Heart right ventricle (tissue), 16 donors: Measurements from ENCODE around the gene C16orf54. TPM values are rescaled to one million over a fixed set of nuclear protein-coding genes. Genes with fewer than 3 reads are reported as not detected.
A peak's percentile ranks its signal among the peaks of the same experiment; 100 is the strongest.
"Not testable (repeated sequence)": the region's sequence is repeated elsewhere in the genome, so short reads cannot be mapped to it uniquely, and the experiment has no call there.

ENCODE experiments used
- ATAC-seq, 8 donors: fragments of 200-7000 bp; cut with Tn5 transposase; one replicate each; pipeline ENCODE4 v1.9.1; 2020; ENCODE audit warnings: mild to moderate bottlenecking in 8 of 8, moderate library complexity in 8 of 8, moderate number of reproducible peaks in 1 of 8
- DNase-seq, 2 donors: peaks; one replicate each; pipeline ENCODE4 v3.0.0-alpha.2; 2020
- H3K27ac ChIP-seq, 10 donors: fragments of 200-600 bp; sonication (generic) in 2 of 10; one replicate each; pipeline versions ENCODE4 v1.5.0 to v1.8.0; 2020 to 2022; ENCODE audit warnings: mild to moderate bottlenecking in 3 of 10
- H3K27me3 ChIP-seq, 7 donors: fragments of 200-600 bp; one replicate each; pipeline ENCODE4 v1.8.0; 2021 to 2022; ENCODE audit warnings: mild to moderate bottlenecking in 2 of 7
- H3K36me3 ChIP-seq, 9 donors: fragments of 200-600 bp; sonication (generic) in 1 of 9; one replicate each; pipeline versions ENCODE4 v1.5.0 to v1.8.0; 2020 to 2022; ENCODE audit warnings: mild to moderate bottlenecking in 2 of 9
- H3K4me1 ChIP-seq, 9 donors: fragments of 200-600 bp; sonication (generic) in 1 of 9; one replicate each; pipeline versions ENCODE4 v1.5.0 to v1.8.0; 2020 to 2022; ENCODE audit warnings: mild to moderate bottlenecking in 4 of 9
- H3K4me3 ChIP-seq, 10 donors: fragments of 200-600 bp; sonication (generic) in 2 of 10; one replicate each; pipeline versions ENCODE4 v1.5.0 to v1.8.0; 2020 to 2022; ENCODE audit warnings: mild to moderate bottlenecking in 7 of 10, moderate library complexity in 2 of 10
- H3K9me3 ChIP-seq, 11 donors: fragments of 200-600 bp in 10 of 11; sonication (generic) in 2 of 11; one replicate each; pipeline versions ENCODE4 v1.5.0 to v1.8.0; 2013 to 2022; ENCODE audit warnings: mild to moderate bottlenecking in 2 of 11, control low read depth in 1 of 11, moderate library complexity in 1 of 11
- WGBS, 2 donors: extraction: QIAGEN DNeasy Blood & Tissue Kit; methylation state at CpG; one replicate each; pipeline ENCODE4 v1.1.7; 2013; ENCODE audit warnings: inconsistent platforms in 1 of 2; 5-methylcytosine and 5-hydroxymethylcytosine counted together
- intact Hi-C, 10 donors: fragments of 100-400 bp; cut with DNase I; formaldehyde crosslinking; loops; one replicate each; pipeline versions ENCODE4 v1.11.1 to v1.14.2; 2022
- polyA plus RNA-seq, 2 donors: library from polyadenylated mRNA; stranded (reverse); fragments of 200-250 nt; gene quantifications; one replicate each; pipeline ENCODE4 v1.2.3, GENCODE V29; 2013
- total RNA-seq, 10 donors: library from RNA; stranded (reverse); fragmentation: NEBNext Ultra II Directional in 3 of 10; extraction: Animal tissue kit (Norgen Biotek cat#: 25700) in 3 of 10; gene quantifications; one replicate each; pipeline versions ENCODE4 v1.2.1 to v1.2.4, GENCODE V29; 2021 to 2023
- TF ChIP-seq, protein P1 (sequence below), 9 donors: fragments of 200-600 bp; sonication (generic) in 2 of 9; IDR thresholded peaks; one replicate each; pipeline versions ENCODE4 v1.5.0 to v1.8.0; 2021 to 2022; ENCODE audit warnings: antibody characterized with exemption in 9 of 9, mild to moderate bottlenecking in 5 of 9, moderate library complexity in 1 of 9
- donor health status: Arrhythmogenic right ventricular cardiomyopathy.
- donor health status: ischemic (EF 13 %, LVEDD 7.1; RV severe dilation, severe dysfunction).
- donor health status: healthy with polysubstance abuse.
- donor health status: DM: no; HTN: yes; CAD: no.
- donor health status: DM: no; HTN: no; CAD: no.
- donor health status: ischemic (EF 25% LVEDD 6.9; RV normal size, moderate dysfunction).
- donor health status: ischemic (EF 25% LVEDD 5.7; RV mildly dilated, moderate dysfunction).
- donor health status: healthy.
- donor health status: DM: yes; HTN: yes; CAD: no.
- donor health status: Ischemic cardiomyopathy.
- donor health status: ischemic (EF 35%, LVEDD 5.7; RV mildly dilated, moderate dysfunction).
- donor health status: nonischemic (EF 11% LVEDD 7.7; RV severe dilation, severe dysfunction).
- donor health status: DM: yes; HTN: yes; CAD: no.
- donor health status: PGD.
- donor health status: ischemic (EF 29% LVEDD 5.4; RV normal size, mild dysfunction).
- donor health status: nonischemic (EF 23%, LVEDD 6.1; RV moderate dilation, normal function).

The C16orf54 gene
- total and polyA plus RNA-seq, 12 donors = 0.18 to 3.3 (median 0.53) TPM

GRCh38 chr16:29765167-29766032, 19.6 kb upstream of the C16orf54 start:
- no peak overlapping the region for H3K4me3 ChIP-seq
- no peak overlapping the region for H3K27ac ChIP-seq
- H3K27me3 ChIP-seq = peaks cover 0 to 11% (median 0%) of the 10 kb centered on the region in 7 donors
- 61 to 70% methylated on average over 15 of the region's 15 CpGs for WGBS, 2 donors
- intact Hi-C loops = no loop called here
- H3K36me3 ChIP-seq = no peaks in the 10 kb centered on the region
- DNase-seq = no peak
- H3K9me3 ChIP-seq = no peaks in the 10 kb centered on the region
- TF ChIP-seq, protein P1, sequence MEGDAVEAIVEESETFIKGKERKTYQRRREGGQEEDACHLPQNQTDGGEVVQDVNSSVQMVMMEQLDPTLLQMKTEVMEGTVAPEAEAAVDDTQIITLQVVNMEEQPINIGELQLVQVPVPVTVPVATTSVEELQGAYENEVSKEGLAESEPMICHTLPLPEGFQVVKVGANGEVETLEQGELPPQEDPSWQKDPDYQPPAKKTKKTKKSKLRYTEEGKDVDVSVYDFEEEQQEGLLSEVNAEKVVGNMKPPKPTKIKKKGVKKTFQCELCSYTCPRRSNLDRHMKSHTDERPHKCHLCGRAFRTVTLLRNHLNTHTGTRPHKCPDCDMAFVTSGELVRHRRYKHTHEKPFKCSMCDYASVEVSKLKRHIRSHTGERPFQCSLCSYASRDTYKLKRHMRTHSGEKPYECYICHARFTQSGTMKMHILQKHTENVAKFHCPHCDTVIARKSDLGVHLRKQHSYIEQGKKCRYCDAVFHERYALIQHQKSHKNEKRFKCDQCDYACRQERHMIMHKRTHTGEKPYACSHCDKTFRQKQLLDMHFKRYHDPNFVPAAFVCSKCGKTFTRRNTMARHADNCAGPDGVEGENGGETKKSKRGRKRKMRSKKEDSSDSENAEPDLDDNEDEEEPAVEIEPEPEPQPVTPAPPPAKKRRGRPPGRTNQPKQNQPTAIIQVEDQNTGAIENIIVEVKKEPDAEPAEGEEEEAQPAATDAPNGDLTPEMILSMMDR (IDR thresholded peaks at IDR 0.05) = no peak
- H3K4me1 ChIP-seq = no peaks in the 10 kb centered on the region
- ATAC-seq = peak in 2 of 8 donors; percentile 65 to 71

- H3K4me3 ChIP-seq = no peak overlapping the region
- H3K36me3 ChIP-seq = no peaks in the 10 kb centered on the region
- peaks cover 0 to 11% (median 0%) of the 10 kb centered on the region in 7 donors for H3K27me3 ChIP-seq
- H3K27ac ChIP-seq = no peak overlapping the region
- DNase-seq (no peak), ATAC-seq (no peak)
- no peaks in the 10 kb centered on the region for H3K9me3 ChIP-seq
- TF ChIP-seq, protein P1 (IDR thresholded peaks at IDR 0.05) = no peak
- intact Hi-C loops = no loop called here
- WGBS, 2 donors = 64 to 68% methylated on average over 6 of the region's 6 CpGs
- H3K4me1 ChIP-seq = no peaks in the 10 kb centered on the region
Observed at GRCh38 chr16:29763326-29763725, 17.5 kb upstream of the C16orf54 start.

- 70 to 81% methylated on average over 6 of the region's 6 CpGs for WGBS, 2 donors
- no peak overlapping the region for H3K4me3 ChIP-seq
Observed at GRCh38 chr16:29761882-29762281, 16.1 kb upstream of the C16orf54 start.

GRCh38 chr16:29761280-29761651, 15.5 kb upstream of the C16orf54 start:
- DNase-seq, H3K9me3 ChIP-seq, ATAC-seq, intact Hi-C loops, H3K4me1 ChIP-seq, H3K36me3 ChIP-seq, H3K27ac ChIP-seq, H3K4me3 ChIP-seq: not testable (repeated sequence)
- 80 to 81% methylated on average over 6 to 8 of the region's 8 CpGs for WGBS, 2 donors
- peaks cover 0 to 11% (median 0%) of the 10 kb centered on the region in 7 donors for H3K27me3 ChIP-seq

More at GRCh38 chr16:29761882-29762281, 16.1 kb upstream of the C16orf54 start:
- DNase-seq = no peak
- intact Hi-C loops = no loop called here
- peaks cover 0 to 11% (median 0%) of the 10 kb centered on the region in 7 donors for H3K27me3 ChIP-seq
- H3K4me1 ChIP-seq = no peaks in the 10 kb centered on the region
- no peaks in the 10 kb centered on the region for H3K36me3 ChIP-seq
- no peaks in the 10 kb centered on the region for H3K9me3 ChIP-seq
- no peak overlapping the region for H3K27ac ChIP-seq
- TF ChIP-seq, protein P1 (IDR thresholded peaks at IDR 0.05) = no peak
- ATAC-seq = no peak
